ENCODE data around the gene LGALS16. TPM values are rescaled to one million over a fixed set of nuclear protein-coding genes. Genes with fewer than 3 reads are reported as not detected.

The LGALS16 gene
- total and polyA plus RNA-seq, 2 donors (not counting 3 experiments of a cell fraction or from before 2014, with no cell fraction given): not detected

- Histone ChIP-seq H2AFZ (ENCODE audit: low read depth, low read length) (no peak overlapping the region), H3K9me3 (replicated peaks; ENCODE audit: control insufficient read depth, insufficient read depth, low read length) (no peaks in the 10 kb centered on the region), H3K9ac (replicated peaks; ENCODE audit: extremely low read depth, insufficient read depth, low read length) (no peak overlapping the region), H3K36me3 (ENCODE audit: control insufficient read depth in 2 of 2, extremely low read depth in 1 of 2, insufficient read depth in 2 of 2, low read length in 2 of 2) (no peaks in the 10 kb centered on the region), H3K27ac (ENCODE audit: insufficient read depth, low read depth, low read length) (no peak overlapping the region), H3K4me2 (ENCODE audit: insufficient read depth, low read length) (no peak overlapping the region), H3K27me3 (ENCODE audit: control insufficient read depth in 2 of 2, insufficient read depth in 2 of 2, low read length in 2 of 2) (peaks cover 0 to 3% of the 10 kb centered on the region in 2 experiments), H4K20me1 (replicated peaks; ENCODE audit: control insufficient read depth, extremely low read depth, insufficient read depth, low read length) (no peaks in the 10 kb centered on the region), H3K4me3 (replicated peaks in 1 of 3; ENCODE audit: insufficient read depth in 1 of 3, low read depth in 1 of 3, low read length in 3 of 3) (no peak overlapping the region), H3K4me1 (ENCODE audit: control insufficient read depth, extremely low read depth, insufficient read depth, low read length) (no peaks in the 10 kb centered on the region), H3K79me2 (ENCODE audit: control insufficient read depth, insufficient read depth, low read length) (no peaks in the 10 kb centered on the region), H3K9me1 (replicated peaks; ENCODE audit: control insufficient read depth, extremely low read depth, insufficient read depth, low read length) (no peaks in the 10 kb centered on the region)
- FAIRE-seq (no peak), DNase-seq (ENCODE audit: low read depth, low spot score) (no peak)
- intact Hi-C loops (cut with micrococcal nuclease) (no loop called here), dilution Hi-C loops (cut with MboI; ENCODE audit: extremely low pct_ligation_motif_present, low sequenced_read_pairs) (no loop called here)
- ChIA-PET POLR2A (no interaction called here), CTCF (no interaction called here)
- TF ChIP-seq POLR2A (IDR thresholded peaks at IDR 0.05; ENCODE audit: low read depth, low read length) (no peak), JUN (IDR thresholded peaks at IDR 0.05; ENCODE audit: borderline replicate concordance, insufficient read depth, insufficient read length, low read depth) (no peak), FOS (IDR thresholded peaks at IDR 0.05; ENCODE audit: borderline replicate concordance, insufficient read depth, low read length) (no peak), POLR2AphosphoS5 (IDR thresholded peaks at IDR 0.05; ENCODE audit: insufficient read depth, low read depth, low read length) (no peak)
- no TSS peak for BruUV-seq (replicated peaks)
These were observed 37.1 kb downstream of the LGALS16 start for GRCh38 chr19:39692822-39693221.

DNA sequence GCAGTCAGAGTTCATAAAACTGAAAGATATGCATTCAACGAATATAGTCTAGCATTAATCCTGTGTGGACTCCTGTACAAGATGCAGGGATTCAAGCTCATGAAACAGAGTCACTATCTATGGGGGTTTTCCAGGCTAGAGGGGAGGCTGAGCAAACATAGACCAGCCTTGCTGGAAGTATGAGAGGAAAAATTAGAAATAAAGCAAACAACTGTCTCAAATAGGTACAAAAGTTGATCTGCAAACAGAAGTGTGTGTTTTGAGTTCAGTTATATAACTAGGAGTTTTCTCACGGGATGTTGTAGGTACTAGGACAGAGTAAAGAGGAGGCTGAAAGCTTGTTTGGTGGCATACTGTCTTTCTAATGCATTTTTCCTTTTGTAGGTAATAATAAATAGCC, 40.0 kb downstream of the LGALS16 start:
- Histone ChIP-seq H3K9me1 (replicated peaks; ENCODE audit: control insufficient read depth, extremely low read depth, insufficient read depth, low read length) (no peaks in the 10 kb centered on the region), H3K4me1 (ENCODE audit: control insufficient read depth, extremely low read depth, insufficient read depth, low read length) (no peaks in the 10 kb centered on the region), H3K4me3 (replicated peaks in 1 of 3; ENCODE audit: insufficient read depth in 1 of 3, low read depth in 1 of 3, low read length in 3 of 3) (no peak overlapping the region), H2AFZ (ENCODE audit: low read depth, low read length) (no peak overlapping the region), H3K27me3 (ENCODE audit: control insufficient read depth in 2 of 2, insufficient read depth in 2 of 2, low read length in 2 of 2) (peaks cover 0 to 3% of the 10 kb centered on the region in 2 experiments), H3K36me3 (ENCODE audit: control insufficient read depth in 2 of 2, extremely low read depth in 1 of 2, insufficient read depth in 2 of 2, low read length in 2 of 2) (no peaks in the 10 kb centered on the region), H3K79me2 (ENCODE audit: control insufficient read depth, insufficient read depth, low read length) (no peaks in the 10 kb centered on the region), H3K9me3 (replicated peaks; ENCODE audit: control insufficient read depth, insufficient read depth, low read length) (no peaks in the 10 kb centered on the region), H4K20me1 (replicated peaks; ENCODE audit: control insufficient read depth, extremely low read depth, insufficient read depth, low read length) (no peaks in the 10 kb centered on the region), H3K4me2 (ENCODE audit: insufficient read depth, low read length) (no peak overlapping the region), H3K27ac (ENCODE audit: insufficient read depth, low read depth, low read length) (no peak overlapping the region), H3K9ac (replicated peaks; ENCODE audit: extremely low read depth, insufficient read depth, low read length) (no peak overlapping the region)
- dilution Hi-C loops (cut with MboI; ENCODE audit: extremely low pct_ligation_motif_present, low sequenced_read_pairs) (no loop called here), intact Hi-C loops (cut with micrococcal nuclease) (no loop called here)
- ChIA-PET CTCF (no interaction called here), POLR2A (no interaction called here)
- no peak for FAIRE-seq
- no peak for TF ChIP-seq CTCF (IDR thresholded peaks at IDR 0.05; ENCODE audit: extremely low read depth in 1 of 2, insufficient read depth in 1 of 2, low read depth in 1 of 2, low read length in 2 of 2)
- no peak for TF ChIP-seq POLR2A (IDR thresholded peaks at IDR 0.05; ENCODE audit: low read depth, low read length)
- no peak for TF ChIP-seq MYC (IDR thresholded peaks at IDR 0.05; ENCODE audit: low read depth, low read length)
- TF ChIP-seq EZH2 (IDR thresholded peaks at IDR 0.05; ENCODE audit: borderline replicate concordance, low read depth, low read length, severe bottlenecking): no peak
- TF ChIP-seq FOS (IDR thresholded peaks at IDR 0.05; ENCODE audit: borderline replicate concordance, insufficient read depth, low read length): no peak
- TF ChIP-seq, protein P1, sequence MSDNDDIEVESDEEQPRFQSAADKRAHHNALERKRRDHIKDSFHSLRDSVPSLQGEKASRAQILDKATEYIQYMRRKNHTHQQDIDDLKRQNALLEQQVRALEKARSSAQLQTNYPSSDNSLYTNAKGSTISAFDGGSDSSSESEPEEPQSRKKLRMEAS (IDR thresholded peaks at IDR 0.05; ENCODE audit: insufficient read depth, insufficient read length): no peak
- TF ChIP-seq JUN (IDR thresholded peaks at IDR 0.05; ENCODE audit: borderline replicate concordance, insufficient read depth, insufficient read length, low read depth): no peak
- TF ChIP-seq GATA2 (IDR thresholded peaks at IDR 0.05; ENCODE audit: insufficient read depth, insufficient read length, low read depth, low read length): no peak
- no peak for TF ChIP-seq POLR2AphosphoS5 (IDR thresholded peaks at IDR 0.05; ENCODE audit: insufficient read depth, low read depth, low read length)
- no TSS peak for BruUV-seq (replicated peaks)
- no peak for DNase-seq (ENCODE audit: low read depth, low spot score)

All from endothelial cell of umbilical vein (primary cell).